GM12878 (cell line): ENCODE measurements around the gene PRPSAP2. TPM values are rescaled to one million over a fixed set of nuclear protein-coding genes. Genes with fewer than 3 reads are reported as not detected.

Experiments
- ATAC-seq: fragments of 200-7000 bp; cut with Tn5 transposase; 3 replicates; pipeline ENCODE4 v1.9.1; 2020; ENCODE audit warnings: mild to moderate bottlenecking, moderate library complexity
- BruUV-seq: library from RNA; stranded (reverse); fragments of 400-500 nt; replicated peaks from 2 replicates; lab custom pipeline; 2021; lab: Mats Ljungman, UMichigan
- CTCF ChIA-PET: fragments of 300-600 bp; sonication (Branson Sonifier 250); formaldehyde crosslinking; extraction: SDS; loops from one replicate; lab custom pipeline; 2021; ENCODE audit warnings: inconsistent platforms; lab: Yijun Ruan, JAX
- POLR2A ChIA-PET: fragments of 350-600 bp; formaldehyde crosslinking; extraction: SDS; loops from one replicate; lab custom pipeline; 2021; ENCODE audit warnings: inconsistent platforms; lab: Charles Lee
- RAD21 ChIA-PET: fragments of 300-600 bp; sonication (Branson Sonifier 250); formaldehyde crosslinking; loops from one replicate; lab custom pipeline; 2023; ENCODE audit warnings: antibody characterized with exemption; ENCODE audit not compliant: unreplicated experiment; lab: Charles Lee
- SMC1A ChIA-PET: fragments of 300-600 bp; sonication (Branson Sonifier 250); formaldehyde crosslinking; loops from one replicate; lab custom pipeline; 2023; ENCODE audit not compliant: unreplicated experiment, uncharacterized antibody; lab: Charles Lee
- DNase-seq: peaks from one replicate; pipeline ENCODE4 v3.0.0-alpha.2; 2011; ENCODE audit warnings: low read depth, low spot score
- FAIRE-seq: peaks from 3 replicates; lab custom pipeline; 2011; peaks lifted over from hg19 to GRCh38; lab: Jason Lieb, UNC
- H2AFZ ChIP-seq: 2 replicates; pipeline ENCODE4 v1.6.0; 2011; ENCODE audit warnings: low read depth, low read length, control low read depth; ENCODE audit not compliant: control insufficient read depth
- H3K27ac ChIP-seq: 2 replicates; pipeline ENCODE4 v1.5.1; 2011; ENCODE audit warnings: control low read depth; ENCODE audit not compliant: control insufficient read depth, insufficient read depth
- H3K27me3 ChIP-seq, 2 experiments: replicated peaks in 1 of 2; 2 replicates each; pipeline versions ENCODE4 v1.6.0 to v1.6.1; 2011; ENCODE audit warnings: low read length in 1 of 2; ENCODE audit not compliant: control insufficient read depth in 2 of 2, insufficient read depth in 2 of 2
- H3K36me3 ChIP-seq, 2 experiments: 2 replicates each; pipeline ENCODE4 v1.5.1; 2011; ENCODE audit warnings: low read length in 1 of 2; ENCODE audit not compliant: control insufficient read depth in 2 of 2, insufficient read depth in 2 of 2
- H3K4me1 ChIP-seq: 2 replicates; pipeline ENCODE4 v1.6.1; 2011; ENCODE audit warnings: mild to moderate bottlenecking, low read length, moderate library complexity, mixed read lengths; ENCODE audit not compliant: control insufficient read depth, insufficient read depth
- H3K4me2 ChIP-seq: 2 replicates; pipeline ENCODE4 v1.6.0; 2011; ENCODE audit warnings: control low read depth; ENCODE audit not compliant: control insufficient read depth, insufficient read depth
- H3K4me3 ChIP-seq: fragments of 200-600 bp; sonication (generic); 2 replicates; pipeline ENCODE4 v1.5.1; 2016
- H3K79me2 ChIP-seq: 2 replicates; pipeline ENCODE4 v1.6.0; 2011; ENCODE audit warnings: low read length; ENCODE audit not compliant: control insufficient read depth, insufficient read depth
- H3K9ac ChIP-seq: 2 replicates; pipeline ENCODE4 v1.8.0; 2011; ENCODE audit warnings: low read length, control low read depth, mixed read lengths; ENCODE audit not compliant: control insufficient read depth, insufficient read depth
- H3K9me3 ChIP-seq: replicated peaks from 3 replicates; pipeline ENCODE4 v1.5.1; 2011; ENCODE audit warnings: mild to moderate bottlenecking, low read length; ENCODE audit not compliant: control insufficient read depth, insufficient read depth
- H4K20me1 ChIP-seq: 2 replicates; pipeline ENCODE4 v1.6.0; 2011; ENCODE audit not compliant: control insufficient read depth, insufficient read depth
- CBX5 ChIP-seq: sonication (generic); IDR thresholded peaks from 2 replicates; pipeline ENCODE4 v1.6.1; 2016; ENCODE audit warnings: low read depth, moderate library complexity, mild to moderate bottlenecking, inconsistent platforms
- EP300 ChIP-seq, 2 experiments: fragments of 150-350 bp in 1 of 2; IDR thresholded peaks; 2 replicates each; pipeline ENCODE4 v1.6.1; 2011 to 2012; ENCODE audit warnings: low read depth in 2 of 2, low read length in 2 of 2, borderline replicate concordance in 1 of 2, improper control_type of control experiment in 1 of 2, inconsistent platforms in 1 of 2; ENCODE audit not compliant: control insufficient read depth in 1 of 2
- ESRRA ChIP-seq: IDR thresholded peaks from 2 replicates; pipeline ENCODE4 v1.6.1; 2012; ENCODE audit warnings: mild to moderate bottlenecking, low read length, improper control_type of control experiment
- EZH2 ChIP-seq: IDR thresholded peaks from 2 replicates; pipeline ENCODE4 v1.6.1; 2012; ENCODE audit warnings: low read depth, mild to moderate bottlenecking, control low read depth, inconsistent platforms, low read length, borderline replicate concordance; ENCODE audit not compliant: control insufficient read depth
- FOS ChIP-seq: IDR thresholded peaks from 3 replicates; pipeline ENCODE4 v1.6.1; 2011; ENCODE audit warnings: borderline replicate concordance; ENCODE audit not compliant: insufficient read length; ENCODE audit errors: extremely low read depth
- JUNB ChIP-seq: IDR thresholded peaks from 2 replicates; pipeline ENCODE4 v1.6.1; 2016; ENCODE audit warnings: antibody characterized with exemption, mild to moderate bottlenecking
- JUND ChIP-seq: IDR thresholded peaks from 2 replicates; pipeline ENCODE4 v1.6.1; 2012; ENCODE audit warnings: low read depth, mild to moderate bottlenecking, low read length, improper control_type of control experiment, moderate library complexity
- MYB ChIP-seq: fragments of 150-350 bp; IDR thresholded peaks from 2 replicates; pipeline ENCODE4 v1.6.1; 2014; ENCODE audit warnings: mild to moderate bottlenecking, low read depth, low read length, borderline replicate concordance
- NR2C1 ChIP-seq: fragments of 450-650 bp; IDR thresholded peaks from 2 replicates; pipeline ENCODE4 v1.6.1; 2017; ENCODE audit warnings: antibody characterized with exemption, mild to moderate bottlenecking, moderate library complexity
- NRF1 ChIP-seq: conservative IDR thresholded peaks from 2 replicates; pipeline ENCODE4 v1.6.1; 2011; ENCODE audit warnings: mild to moderate bottlenecking, low read depth, low read length, improper control_type of control experiment
- POLR2AphosphoS2 ChIP-seq: IDR thresholded peaks from 2 replicates; pipeline ENCODE4 v1.6.1; 2011; ENCODE audit warnings: low read depth, mild to moderate bottlenecking, low read length, improper control_type of control experiment, moderate library complexity
- SPI1 ChIP-seq: IDR thresholded peaks from 2 replicates; pipeline ENCODE4 v1.6.1; 2011; ENCODE audit warnings: low read depth, mild to moderate bottlenecking, low read length, moderate library complexity, borderline replicate concordance; ENCODE audit not compliant: insufficient read depth
- TCF12 ChIP-seq: IDR thresholded peaks from 2 replicates; pipeline ENCODE4 v1.6.1; 2011; ENCODE audit warnings: low read depth, mild to moderate bottlenecking, low read length
- ZNF207 ChIP-seq: fragments of 450-650 bp; IDR thresholded peaks from 2 replicates; pipeline ENCODE4 v1.6.1; 2014; ENCODE audit warnings: antibody characterized with exemption, mild to moderate bottlenecking, borderline replicate concordance
- ZNF384 ChIP-seq: IDR thresholded peaks from 2 replicates; pipeline ENCODE4 v1.6.1; 2012; ENCODE audit warnings: low read depth, mild to moderate bottlenecking, low read length, improper control_type of control experiment, borderline replicate concordance
- ZNF622 ChIP-seq: fragments of 450-650 bp; IDR thresholded peaks from 2 replicates; pipeline ENCODE4 v1.6.1; 2017; ENCODE audit warnings: mild to moderate bottlenecking, inconsistent platforms
- WGBS: methylation state at CpG from one replicate; pipeline ENCODE4 v1.1.6; 2016; ENCODE audit warnings: low lambda C conversion rate; ENCODE audit not compliant: insufficient replicate concordance, insufficient coverage; ENCODE audit errors: missing lambda C conversion rate; 5-methylcytosine and 5-hydroxymethylcytosine counted together
- in situ Hi-C: fragments of 300-500 bp; cut with MboI; formaldehyde crosslinking; loops from 9 replicates; pipeline ENCODE4 v1.14.3; 2018; ENCODE audit warnings: mixed read lengths
- intact Hi-C: fragments of 100-400 bp; cut with micrococcal nuclease; formaldehyde crosslinking; loops from one replicate; pipeline ENCODE4 v1.14.2; 2022; ENCODE audit not compliant: unreplicated experiment
- polyA plus RNA-seq, 11 experiments: library from polyadenylated mRNA; depleted of rRNA in 4 of 11; unstranded in 6 of 11; stranded (reverse) in 5 of 11; fragments of >200 nt; fragmentation: Nextera tagmentation in 4 of 11; fragmentation: Illumina TruSeq in 1 of 11; extraction: Ambion mirVana in 4 of 11; extraction: Trizol in 1 of 11; gene quantifications; 1 replicate in 1 of 11; 2 replicates in 10 of 11; pipeline versions ENCODE4 v1.2.1 to v1.2.3, GENCODE V29; 2011 to 2016; ENCODE audit warnings: inconsistent platforms in 2 of 11, missing spikeins in 2 of 11, low read depth in 1 of 11
- total RNA-seq, 4 experiments: library from RNA; depleted of rRNA in 3 of 4; stranded (reverse); fragments of >200 nt in 3 of 4; fragmentation: Illumina TruSeq in 1 of 4; extraction: Trizol in 1 of 4; gene quantifications; 2 replicates each; pipeline versions ENCODE4 v1.2.1 to v1.2.3, GENCODE V29; 2013 to 2021

The PRPSAP2 gene
- total and polyA plus RNA-seq, 10 of the 15 experiments (the other 5 are each of a cell fraction or from before 2014, with no cell fraction given): 33.2 to 102 (median 83.8) TPM

GRCh38 chr17:18910881-18911280 is 53.0 kb downstream of the PRPSAP2 start:
- intact Hi-C loops: no loop called here

GRCh38 chr17:18916816-18917500 is 59.0 kb downstream of the PRPSAP2 start:
- TF ChIP-seq SPI1 (no peak), ZNF384 (peak; percentile 13; the same call in 1 of the 2 replicates), CBX5 (no peak), EZH2 (no peak)
- H3K9me3 ChIP-seq: no peaks in the 10 kb centered on the region; the same call in 2 of the 3 replicates
- peaks cover 21 to 29% of the 10 kb centered on the region in 2 experiments for H3K36me3 ChIP-seq
- peaks cover 12% of the 10 kb centered on the region for H3K79me2 ChIP-seq
- 42% methylated on average over 4 of the region's 5 CpGs for WGBS
- CTCF ChIA-PET: no interaction called here
- ATAC-seq (no peak), FAIRE-seq (no peak), DNase-seq (no peak)
- H3K27me3 ChIP-seq: no peaks in the 10 kb centered on the region
- no peak overlapping the region for H3K27ac ChIP-seq
- intact Hi-C loops: no loop called here
- POLR2A ChIA-PET: interaction anchor here (0.6 to 0.7 kb wide), 3 partner anchors 15 to 21 kb away, joined by 3 to 4 read pairs (median 4); no protein-coding TSS in a partner anchor
- SMC1A ChIA-PET: interaction anchor here (0.6 kb wide), 1 partner anchor 1019 kb away, joined by 3 read pairs; no protein-coding TSS in a partner anchor
- in situ Hi-C loops: loop anchor here (25.0 kb wide), 1 partner anchor 1930 kb away; no protein-coding TSS in a partner anchor
- no peak overlapping the region for H3K4me2 ChIP-seq
- no peaks in the 10 kb centered on the region for H4K20me1 ChIP-seq
- no TSS peak for BruUV-seq
- no peak overlapping the region for H3K9ac ChIP-seq
- peaks cover 23% of the 10 kb centered on the region for H3K4me1 ChIP-seq
- H3K4me3 ChIP-seq: no peak overlapping the region
- RAD21 ChIA-PET: no interaction called here
- no peak overlapping the region for H2AFZ ChIP-seq

More at GRCh38 chr17:18910881-18911280, 53.0 kb downstream of the PRPSAP2 start:
- CTCF ChIA-PET: interaction anchor here (0.6 kb wide), 1 partner anchor 12 kb away, joined by 3 read pairs; no protein-coding TSS in a partner anchor
- DNase-seq (no peak), FAIRE-seq (no peak), ATAC-seq (no peak)
- Histone ChIP-seq H3K36me3 (peaks cover 16 to 30% of the 10 kb centered on the region in 2 experiments), H3K27me3 (no peaks in the 10 kb centered on the region), H3K9me3 (no peaks in the 10 kb centered on the region; the same call in 2 of the 3 replicates), H4K20me1 (no peaks in the 10 kb centered on the region), H3K79me2 (no peaks in the 10 kb centered on the region), H3K9ac (no peak overlapping the region), H3K4me3 (no peak overlapping the region), H3K27ac (no peak overlapping the region), H2AFZ (no peak overlapping the region), H3K4me2 (no peak overlapping the region), H3K4me1 (no peaks in the 10 kb centered on the region)
- 94% methylated on average over 6 of the region's 6 CpGs for WGBS
- in situ Hi-C loops: loop anchor here (25.0 kb wide), 1 partner anchor 1924 kb away; no protein-coding TSS in a partner anchor
- POLR2A ChIA-PET: no interaction called here
- BruUV-seq: no TSS peak
- SMC1A ChIA-PET: interaction anchor here (1.4 kb wide), 1 partner anchor 10 kb away, joined by 6 read pairs; no protein-coding TSS in a partner anchor
- no peak for TF ChIP-seq ZNF207
- TF ChIP-seq NR2C1: no peak
- TF ChIP-seq JUND: no peak
- no peak for TF ChIP-seq EP300 (IDR thresholded peaks at IDR 0.05; ENCODE audit: borderline replicate concordance in 1 of 2, control insufficient read depth in 1 of 2, low read depth in 2 of 2, low read length in 2 of 2)
- no peak for TF ChIP-seq MYB
- no peak for TF ChIP-seq FOS
- TF ChIP-seq CBX5: no peak
- no peak for TF ChIP-seq TCF12
- TF ChIP-seq ZNF622: no peak
- TF ChIP-seq JUNB: no peak
- TF ChIP-seq POLR2AphosphoS2: no peak
- TF ChIP-seq NRF1: no peak
- TF ChIP-seq ESRRA: no peak
- RAD21 ChIA-PET: no interaction called here
